ENCODE measurements around the gene NUSAP1.
"Not testable (repeated sequence)": the region's sequence is repeated elsewhere in the genome, so short reads cannot be mapped to it uniquely, and the experiment has no call there.

- TF ChIP-seq CTCF (conservative IDR thresholded peaks at IDR 0.05 in 1 of 2, IDR thresholded peaks at IDR 0.05 in 1 of 2; ENCODE audit: low read depth in 1 of 2, low read length in 2 of 2); EZH2 (IDR thresholded peaks at IDR 0.05; ENCODE audit: low read length, missing control alignments): not testable (repeated sequence)
These were observed 11.8 kb upstream of the NUSAP1 start for GRCh38 chr15:41320805-41321330.
